CD8-positive, alpha-beta memory T cell (primary cell): Measurements from ENCODE around the gene UBE2G2. TPM values are rescaled to one million over a fixed set of nuclear protein-coding genes. Genes with fewer than 3 reads are reported as not detected.

Source experiments
- CTCF ChIA-PET: fragments of 350-600 bp; sonication (Branson Sonifier 250); formaldehyde crosslinking; loops from one replicate; lab custom pipeline; 2021; ENCODE audit warnings: antibody characterized with exemption; lab: Charles Lee
- POLR2A ChIA-PET: fragments of 350-600 bp; sonication (Branson Sonifier 250); formaldehyde crosslinking; loops from one replicate; lab custom pipeline; 2021; ENCODE audit warnings: antibody characterized with exemption; lab: Charles Lee
- DNase-seq, 5 donors: peaks; one replicate each; pipeline versions ENCODE4 v3.0.0 to v3.0.0-alpha.2; 2020 to 2022; ENCODE audit warnings: mixed read lengths in 1 of 5
- H3K27ac ChIP-seq: one replicate; pipeline ENCODE4 v1.7.0; 2013; ENCODE audit warnings: low read depth, mild to moderate bottlenecking, low read length, moderate library complexity
- H3K27me3 ChIP-seq: 2 replicates; pipeline ENCODE4 v1.7.0; 2013; ENCODE audit warnings: low read length, mild to moderate bottlenecking; ENCODE audit not compliant: insufficient read depth, poor library complexity, severe bottlenecking
- H3K36me3 ChIP-seq: 2 replicates; pipeline ENCODE4 v1.7.0; 2013; ENCODE audit warnings: mild to moderate bottlenecking, low read length, moderate library complexity; ENCODE audit not compliant: insufficient read depth
- H3K4me1 ChIP-seq: 2 replicates; pipeline ENCODE4 v1.7.0; 2013; ENCODE audit warnings: mild to moderate bottlenecking, low read length, moderate library complexity; ENCODE audit not compliant: insufficient read depth
- H3K4me3 ChIP-seq: 2 replicates; pipeline ENCODE4 v1.7.0; 2013; ENCODE audit warnings: mild to moderate bottlenecking, low read length
- H3K9me3 ChIP-seq: 2 replicates; pipeline ENCODE4 v1.7.0; 2013; ENCODE audit warnings: mild to moderate bottlenecking, low read length
- H3K27ac Mint-ChIP-seq, 8 donors: one replicate each; pipeline ENCODE4 v1.8.0; 2020 to 2021; ENCODE audit warnings: mixed read lengths in 8 of 8, mild to moderate bottlenecking in 6 of 8, inconsistent platforms in 3 of 8, moderate library complexity in 3 of 8
- H3K27me3 Mint-ChIP-seq, 2 donors: one replicate each; pipeline ENCODE4 v1.8.0; 2020 to 2021; ENCODE audit warnings: mixed read lengths in 2 of 2, mild to moderate bottlenecking in 1 of 2, moderate library complexity in 1 of 2
- H3K36me3 Mint-ChIP-seq, 3 donors: one replicate each; pipeline ENCODE4 v1.8.0; 2020 to 2021; ENCODE audit warnings: mixed read lengths in 3 of 3, inconsistent platforms in 1 of 3, mild to moderate bottlenecking in 1 of 3
- H3K4me1 Mint-ChIP-seq, 3 donors: one replicate each; pipeline ENCODE4 v1.8.0; 2020 to 2021; ENCODE audit warnings: mixed read lengths in 3 of 3, inconsistent platforms in 1 of 3, mild to moderate bottlenecking in 1 of 3
- H3K4me3 Mint-ChIP-seq, 7 donors: one replicate each; pipeline ENCODE4 v1.8.0; 2020 to 2021; ENCODE audit warnings: mixed read lengths in 7 of 7, mild to moderate bottlenecking in 6 of 7, moderate library complexity in 4 of 7, inconsistent platforms in 2 of 7
- H3K9me3 Mint-ChIP-seq, 5 donors: one replicate each; pipeline ENCODE4 v1.8.0; 2020 to 2022; ENCODE audit warnings: mixed read lengths in 5 of 5, mild to moderate bottlenecking in 3 of 5, moderate library complexity in 2 of 5, inconsistent platforms in 1 of 5
- polyA plus RNA-seq: library from polyadenylated mRNA; unstranded; fragments of 300-500 nt; fragmentation: Illumina TruSeq; gene quantifications from one replicate; pipeline ENCODE4 v1.2.3, GENCODE V29; 2021
- total RNA-seq, 2 experiments: library from RNA; stranded (reverse); gene quantifications; one replicate each; pipeline ENCODE4 v1.2.3, GENCODE V29; 2021

The UBE2G2 gene
- total and polyA plus RNA-seq, 3 experiments from 2014 or later = 60.1 to 116 (median 112) TPM

DNA sequence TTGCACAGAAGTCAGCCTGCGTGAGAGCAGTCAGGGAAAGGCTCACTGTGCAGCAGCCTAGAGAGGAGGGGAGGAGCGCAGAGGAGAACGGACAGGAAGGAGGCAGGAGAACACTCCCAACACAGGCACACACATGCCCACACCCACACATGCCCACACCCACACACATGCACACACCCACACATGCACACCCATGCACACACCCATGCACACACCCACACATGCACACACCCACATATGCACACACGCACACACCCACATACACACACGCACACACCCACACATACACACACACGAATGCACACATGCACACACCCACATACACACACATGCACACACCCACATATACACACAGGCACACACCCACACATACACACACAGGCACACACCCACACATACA, 9.2 kb upstream of the UBE2G2 start:
- ChIA-PET CTCF (interaction anchor here (0.6 kb wide), 1 partner anchor 300 kb away, joined by 3 read pairs; no protein-coding TSS in a partner anchor), POLR2A (no interaction called here)
- H3K27me3 ChIP-seq = no peaks in the 10 kb centered on the region
- DNase-seq = no peak
- Mint-ChIP-seq H3K27me3 (no peaks in the 10 kb centered on the region), H3K27ac (no peak overlapping the region), H3K9me3 (no peaks in the 10 kb centered on the region), H3K4me3 (peak overlapping the region in 1 of 7 donors; percentile 29), H3K36me3 (peaks cover 0 to 67% (median 10%) of the 10 kb centered on the region in 3 donors), H3K4me1 (peaks cover 6 to 18% (median 17%) of the 10 kb centered on the region in 3 donors)
- no peaks in the 10 kb centered on the region for H3K9me3 ChIP-seq
- no peak overlapping the region for H3K27ac ChIP-seq
- no peak overlapping the region for H3K4me3 ChIP-seq
- peaks cover 22% of the 10 kb centered on the region for H3K36me3 ChIP-seq
- no peaks in the 10 kb centered on the region for H3K4me1 ChIP-seq

DNA sequence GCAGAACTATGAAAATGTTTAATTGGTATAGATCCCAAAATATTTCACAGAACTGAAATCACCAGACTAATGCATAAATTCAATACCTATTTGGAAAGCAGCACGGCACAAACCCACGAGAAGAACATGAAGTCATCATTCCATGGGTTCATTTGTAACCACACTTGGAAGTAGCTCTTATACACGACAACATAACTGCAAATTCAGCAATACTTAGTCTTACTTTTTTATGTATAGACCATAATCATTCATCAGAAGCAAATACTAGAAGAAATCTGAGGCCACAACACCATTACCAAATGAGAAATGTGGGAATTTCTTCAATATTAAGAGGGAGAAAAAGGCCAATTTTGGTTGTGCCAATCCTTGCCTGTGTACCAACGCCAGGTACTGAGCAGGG, 4.2 kb upstream of the UBE2G2 start:
- CTCF ChIA-PET = no interaction called here
- peaks cover 22% of the 10 kb centered on the region for H3K36me3 ChIP-seq
- H3K36me3 Mint-ChIP-seq = peaks cover 0 to 66% (median 9%) of the 10 kb centered on the region in 3 donors
- DNase-seq = no peak
- no peak overlapping the region for H3K27ac ChIP-seq
- peaks cover 14 to 24% (median 20%) of the 10 kb centered on the region in 3 donors for H3K4me1 Mint-ChIP-seq
- no peak overlapping the region for H3K27ac Mint-ChIP-seq
- no peaks in the 10 kb centered on the region for H3K27me3 ChIP-seq
- POLR2A ChIA-PET = no interaction called here
- peaks cover 10% of the 10 kb centered on the region for H3K4me1 ChIP-seq
- H3K27me3 Mint-ChIP-seq = no peaks in the 10 kb centered on the region
- no peak overlapping the region for H3K4me3 Mint-ChIP-seq
- H3K4me3 ChIP-seq = no peak overlapping the region
- no peaks in the 10 kb centered on the region for H3K9me3 Mint-ChIP-seq
- H3K9me3 ChIP-seq = no peaks in the 10 kb centered on the region

DNA sequence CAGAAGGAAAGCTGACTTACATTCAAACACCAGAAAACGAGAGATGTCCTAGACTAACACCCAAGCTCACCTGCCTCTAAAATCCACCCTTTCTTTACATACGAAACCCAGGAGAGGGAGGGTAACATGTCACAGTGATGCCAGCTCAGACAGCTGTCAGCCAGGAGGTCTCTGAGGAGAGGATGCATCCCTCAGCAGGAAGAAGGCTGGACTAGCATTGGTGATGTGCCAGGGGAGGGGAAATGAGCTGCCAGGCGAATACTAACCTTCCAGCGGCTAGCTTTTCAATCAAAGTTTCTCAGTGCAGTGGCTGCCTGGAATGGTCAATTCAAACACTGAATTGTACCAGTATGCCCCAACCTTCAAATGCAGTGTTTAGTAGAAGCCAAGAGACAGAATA, 3.6 kb upstream of the UBE2G2 start:
- peak overlapping the region in 1 of 8 donors; percentile 61 for H3K27ac Mint-ChIP-seq
- peak overlapping the region in 1 of 7 donors; percentile 70 for H3K4me3 Mint-ChIP-seq
- peaks cover 0 to 62% (median 9%) of the 10 kb centered on the region in 3 donors for H3K36me3 Mint-ChIP-seq
- ChIA-PET CTCF (interaction anchor here (1.2 kb wide), 1 partner anchor 9 kb away, joined by 3 read pairs; no protein-coding TSS in a partner anchor), POLR2A (interaction anchor here (1.0 kb wide), 1 partner anchor 12 kb away, joined by 3 read pairs; no protein-coding TSS in a partner anchor)
- H3K27ac ChIP-seq = no peak overlapping the region
- no peaks in the 10 kb centered on the region for H3K9me3 Mint-ChIP-seq
- H3K4me1 ChIP-seq = peaks cover 16% of the 10 kb centered on the region
- H3K27me3 ChIP-seq = no peaks in the 10 kb centered on the region
- H3K4me1 Mint-ChIP-seq = peaks cover 20 to 28% (median 25%) of the 10 kb centered on the region in 3 donors
- no peak for DNase-seq
- H3K9me3 ChIP-seq = no peaks in the 10 kb centered on the region
- H3K4me3 ChIP-seq = no peak overlapping the region
- no peaks in the 10 kb centered on the region for H3K27me3 Mint-ChIP-seq
- H3K36me3 ChIP-seq = peaks cover 22% of the 10 kb centered on the region

DNA sequence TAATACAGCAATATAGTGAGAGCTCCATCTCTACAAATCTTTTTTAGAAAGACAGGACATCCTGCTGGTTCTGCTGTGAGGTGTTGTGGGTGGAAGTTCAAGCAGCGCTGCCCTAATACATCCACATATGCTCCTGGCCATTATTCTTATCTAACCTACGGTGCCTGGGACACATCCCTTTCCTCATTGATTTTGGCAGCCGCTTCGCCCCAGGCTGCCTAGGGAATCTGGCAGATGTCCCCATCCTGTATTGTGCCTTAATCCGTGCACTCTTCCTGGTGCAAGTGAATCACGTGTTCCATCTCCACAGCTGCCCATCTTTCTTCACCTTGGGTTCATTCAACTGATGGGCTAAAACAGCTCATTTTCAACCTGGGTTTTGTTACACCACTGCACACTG, 3.1 kb upstream of the UBE2G2 start:
- Mint-ChIP-seq H3K4me3 (peak overlapping the region in 1 of 7 donors; percentile 70), H3K27ac (peak overlapping the region in 2 of 8 donors; percentile 14 to 61), H3K9me3 (no peaks in the 10 kb centered on the region), H3K4me1 (peaks cover 23 to 30% (median 27%) of the 10 kb centered on the region in 3 donors), H3K27me3 (no peaks in the 10 kb centered on the region), H3K36me3 (peaks cover 0 to 61% (median 5%) of the 10 kb centered on the region in 3 donors)
- no peak overlapping the region for H3K27ac ChIP-seq
- peaks cover 19% of the 10 kb centered on the region for H3K36me3 ChIP-seq
- POLR2A ChIA-PET = interaction anchor here (1.0 kb wide), 1 partner anchor 13 kb away, joined by 3 read pairs; no protein-coding TSS in a partner anchor
- no peaks in the 10 kb centered on the region for H3K27me3 ChIP-seq
- DNase-seq = no peak
- H3K9me3 ChIP-seq = no peaks in the 10 kb centered on the region
- CTCF ChIA-PET = interaction anchor here (1.2 kb wide), 1 partner anchor 10 kb away, joined by 3 read pairs; no protein-coding TSS in a partner anchor
- peaks cover 21% of the 10 kb centered on the region for H3K4me1 ChIP-seq
- H3K4me3 ChIP-seq = no peak overlapping the region

GRCh38 chr21:44803651-44804050, 2.0 kb upstream of the UBE2G2 start:
- peaks cover 0 to 62% (median 5%) of the 10 kb centered on the region in 3 donors for H3K36me3 Mint-ChIP-seq
- peak overlapping the region in 6 of 7 donors; percentile 84 to 94 (median 89) for H3K4me3 Mint-ChIP-seq
- H3K9me3 ChIP-seq = no peaks in the 10 kb centered on the region
- H3K4me3 ChIP-seq = no peak overlapping the region
- POLR2A ChIA-PET = no interaction called here
- CTCF ChIA-PET = interaction anchor here (1.8 kb wide), 1 partner anchor 293 kb away, joined by 5 read pairs; no protein-coding TSS in a partner anchor
- peaks cover 28% of the 10 kb centered on the region for H3K4me1 ChIP-seq
- no peaks in the 10 kb centered on the region for H3K27me3 Mint-ChIP-seq
- no peaks in the 10 kb centered on the region for H3K27me3 ChIP-seq
- peaks cover 22% of the 10 kb centered on the region for H3K36me3 ChIP-seq
- H3K27ac ChIP-seq = no peak overlapping the region
- H3K9me3 Mint-ChIP-seq = no peaks in the 10 kb centered on the region
- H3K4me1 Mint-ChIP-seq = peaks cover 26 to 37% (median 35%) of the 10 kb centered on the region in 3 donors
- DNase-seq = no peak
- H3K27ac Mint-ChIP-seq = peak overlapping the region in 5 of 8 donors; percentile 5 to 88 (median 57)

DNA sequence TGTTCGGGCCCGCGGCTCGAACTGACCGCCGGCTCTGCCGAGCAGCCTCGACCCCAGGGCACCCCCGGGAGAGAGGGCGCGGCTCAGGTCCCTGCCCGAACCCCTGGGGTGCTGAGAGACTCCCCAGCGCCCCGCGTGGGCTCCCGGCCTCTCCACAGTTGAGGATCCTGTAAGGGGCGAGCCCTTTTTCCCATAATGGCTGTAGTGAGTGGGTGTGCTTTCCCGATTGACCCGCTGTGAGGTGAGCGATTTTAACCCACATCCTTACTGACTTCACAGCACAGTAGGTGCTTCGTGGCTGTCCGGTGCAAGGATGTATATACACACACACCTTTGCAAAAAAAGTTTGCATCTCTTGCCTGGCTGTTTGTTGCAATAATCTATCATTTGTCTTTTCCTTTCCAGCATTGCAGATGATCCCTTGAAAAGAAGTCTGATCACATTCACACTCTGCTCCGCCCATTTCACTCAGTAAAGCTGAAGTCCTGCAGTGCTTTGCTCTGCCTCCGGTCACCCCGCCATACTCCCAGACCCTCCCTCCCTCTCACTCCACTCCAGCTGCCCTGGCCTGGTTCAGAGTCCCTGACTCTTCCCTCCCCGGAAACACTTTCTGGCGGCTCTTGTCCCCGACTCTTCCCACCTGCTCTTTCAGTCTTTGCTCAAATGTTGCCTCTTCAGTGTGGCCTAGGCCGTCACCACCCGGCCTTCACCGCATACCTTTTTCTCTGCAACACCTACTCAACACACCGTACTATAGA, 955 bp upstream of the UBE2G2 start:
- H3K27me3 ChIP-seq = no peaks in the 10 kb centered on the region
- H3K9me3 ChIP-seq = no peaks in the 10 kb centered on the region
- Mint-ChIP-seq H3K9me3 (no peaks in the 10 kb centered on the region), H3K27me3 (no peaks in the 10 kb centered on the region), H3K4me3 (peak overlapping the region; percentile 84 to 94 (median 89)), H3K4me1 (peaks cover 28 to 48% (median 39%) of the 10 kb centered on the region in 3 donors), H3K27ac (peak overlapping the region; percentile 74 to 88 (median 79)), H3K36me3 (peaks cover 0 to 64% (median 5%) of the 10 kb centered on the region in 3 donors)
- POLR2A ChIA-PET = interaction anchor here (1.1 to 1.5 kb wide), 2 partner anchors 71 to 145 kb away, joined by 4 to 10 read pairs; partner anchors contain the start of genes KRTAP12-3 and PTTG1IP
- H3K4me1 ChIP-seq = peaks cover 28% of the 10 kb centered on the region
- H3K4me3 ChIP-seq = peak overlapping the region; percentile 68
- peaks cover 22% of the 10 kb centered on the region for H3K36me3 ChIP-seq
- no peak for DNase-seq
- peak overlapping the region; percentile 55 for H3K27ac ChIP-seq
- CTCF ChIA-PET = interaction anchor here (0.6 to 3.8 kb wide), 13 partner anchors 9 to 326 kb away, joined by 3 to 38 read pairs (median 8); partner anchors contain the start of gene PTTG1IP

DNA sequence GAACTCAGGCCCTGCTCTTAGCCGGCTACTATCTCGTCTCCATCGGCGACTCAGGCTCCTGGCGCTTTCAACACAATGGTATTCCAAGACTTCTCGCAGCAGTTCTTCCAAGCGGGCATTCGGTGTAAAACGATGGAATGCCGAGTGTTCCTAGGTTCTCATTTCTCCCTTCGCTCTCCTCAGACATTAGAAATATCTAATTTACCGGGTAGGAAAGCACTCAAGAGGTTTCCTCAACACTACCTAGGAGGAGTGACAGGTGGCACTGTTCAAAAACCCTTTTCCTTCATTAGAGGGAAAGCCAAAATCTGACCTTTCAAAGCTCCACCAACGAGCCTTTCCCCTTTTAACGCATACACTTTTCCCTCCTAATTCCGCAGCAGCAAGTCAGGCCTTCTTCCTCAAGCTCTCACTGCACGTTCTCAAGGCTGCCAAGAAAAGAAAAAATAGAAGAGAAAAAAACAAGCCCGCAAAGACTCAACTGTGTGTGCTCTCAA, 601 bp downstream of the UBE2G2 start:
- Mint-ChIP-seq H3K36me3 (peaks cover 0 to 62% (median 9%) of the 10 kb centered on the region in 3 donors), H3K27me3 (no peaks in the 10 kb centered on the region), H3K4me3 (peak overlapping the region; percentile 94 to 99 (median 98)), H3K27ac (peak overlapping the region; percentile 87 to 98 (median 94)), H3K9me3 (no peaks in the 10 kb centered on the region), H3K4me1 (peaks cover 38 to 61% (median 51%) of the 10 kb centered on the region in 3 donors)
- H3K36me3 ChIP-seq = peaks cover 10% of the 10 kb centered on the region
- POLR2A ChIA-PET = interaction anchor here (0.7 to 1.5 kb wide), 5 partner anchors 17 to 143 kb away, joined by 3 to 7 read pairs (median 4); partner anchors contain the start of genes KRTAP12-3, PTTG1IP and SUMO3
- no peaks in the 10 kb centered on the region for H3K27me3 ChIP-seq
- H3K4me1 ChIP-seq = peaks cover 28% of the 10 kb centered on the region
- DNase-seq = peak in 2 of 5 donors; percentile 31 to 53
- peak overlapping the region; percentile 55 for H3K27ac ChIP-seq
- peak overlapping the region; percentile 68 for H3K4me3 ChIP-seq
- H3K9me3 ChIP-seq = no peaks in the 10 kb centered on the region
- CTCF ChIA-PET = interaction anchor here (1.0 to 3.8 kb wide), 19 partner anchors 8 to 327 kb away, joined by 3 to 38 read pairs (median 5); partner anchors contain the start of genes PTTG1IP and SLX9
